GM18519 (cell line): ENCODE results near the gene SBNO2.
"Not testable (repeated sequence)": the region's sequence is repeated elsewhere in the genome, so short reads cannot be mapped to it uniquely, and the experiment has no call there.

Experiments
- ATAC-seq: cut with Tn5 transposase; IDR thresholded peaks from one replicate; pipeline ENCODE4 v1.9.1; 2021; ENCODE audit warnings: mild to moderate bottlenecking, moderate library complexity; ENCODE audit not compliant: unreplicated experiment, low FRiP score

Gene SBNO2

GRCh38 chr19:1173845-1174809 is at the start of gene SBNO2:
SBNO2 (minus strand) TSS chr19:1174268; CDS start chr19:1154276, 19,992 bp downstream.
- ATAC-seq: no peak

GRCh38 chr19:1223018-1223855 is 49.2 kb upstream of the SBNO2 start:
- ATAC-seq: no peak

- no peak for ATAC-seq
Measured at GRCh38 chr19:1222394-1222793, 48.3 kb upstream of the SBNO2 start.

- no peak for ATAC-seq
Measured at GRCh38 chr19:1221904-1222255, 47.8 kb upstream of the SBNO2 start.

- no peak for ATAC-seq
Measured at GRCh38 chr19:1220976-1221903, 47.2 kb upstream of the SBNO2 start.

- no peak for ATAC-seq
Measured at GRCh38 chr19:1220477-1220930, 46.4 kb upstream of the SBNO2 start.

- no peak for ATAC-seq
Measured at GRCh38 chr19:1219786-1220476, 45.9 kb upstream of the SBNO2 start.

- no peak for ATAC-seq
Measured at GRCh38 chr19:1218751-1219567, 44.9 kb upstream of the SBNO2 start.

- no peak for ATAC-seq
Measured at GRCh38 chr19:1217366-1217765, 43.3 kb upstream of the SBNO2 start.

- no peak for ATAC-seq
Measured at GRCh38 chr19:1216756-1217155, 42.7 kb upstream of the SBNO2 start.

- no peak for ATAC-seq
Measured at GRCh38 chr19:1214862-1215731, 41.0 kb upstream of the SBNO2 start.

GRCh38 chr19:1214299-1214861 is 40.3 kb upstream of the SBNO2 start:
- ATAC-seq: no peak

GRCh38 chr19:1213391-1214286 is 39.6 kb upstream of the SBNO2 start:
- ATAC-seq: no peak

- no peak for ATAC-seq
Measured at GRCh38 chr19:1211494-1212234, 37.6 kb upstream of the SBNO2 start.

- no peak for ATAC-seq
Measured at GRCh38 chr19:1210227-1210538, 36.1 kb upstream of the SBNO2 start.

- not testable (repeated sequence) for ATAC-seq
Measured at GRCh38 chr19:1208830-1209229, 34.8 kb upstream of the SBNO2 start.
